Activated CD8-positive, alpha-beta memory T cell treated with anti-CD3 and anti-CD28 coated beads, Interleukin-2, amount 50 U/mL, for 1 hour (primary cell): Measurements from ENCODE around the gene SAE1.
A peak's percentile ranks its signal among the peaks of the same experiment; 100 is the strongest.

Experiments
- DNase-seq: peaks from one replicate; pipeline ENCODE4 v3.0.0-alpha.2; 2020; ENCODE audit errors: extremely low read depth

The SAE1 gene

DNA sequence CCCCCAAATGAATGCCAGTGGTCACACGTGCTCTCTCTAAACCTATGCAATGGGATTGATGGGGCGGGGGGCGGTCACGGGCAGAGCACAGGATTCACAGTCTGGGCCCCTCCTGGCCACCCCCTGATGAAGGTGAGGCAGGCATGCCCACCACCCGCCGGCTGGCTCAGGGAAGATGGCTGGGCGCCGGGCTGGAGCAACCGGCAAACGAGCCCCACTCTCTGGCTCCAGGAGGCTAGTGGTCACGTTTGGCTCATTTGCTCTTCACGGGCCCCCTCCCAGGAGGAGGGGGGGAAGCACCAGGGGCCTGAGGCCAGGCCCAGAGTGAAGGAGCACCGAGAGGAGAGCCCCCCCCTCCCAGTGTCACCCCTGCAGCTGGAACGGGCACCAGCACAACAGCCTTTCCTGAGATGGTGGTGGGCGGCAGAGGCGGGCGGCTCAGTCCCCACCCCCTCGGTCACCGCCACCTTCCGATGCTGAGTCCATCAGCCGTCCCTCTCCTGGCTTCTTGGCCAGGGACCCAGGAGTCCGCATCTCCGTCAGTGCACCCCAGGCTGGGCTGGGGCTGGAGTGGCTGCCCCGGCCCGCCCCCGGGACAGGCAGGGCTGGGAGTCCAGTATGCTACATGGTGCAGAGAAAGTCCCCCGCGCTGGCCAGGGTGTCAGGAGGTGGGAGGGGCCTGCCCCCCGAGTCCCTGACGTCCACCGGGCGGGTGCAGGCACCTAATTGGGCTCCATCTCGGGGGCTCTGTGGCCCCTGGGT lies 90.6 kb downstream of the SAE1 start:
- no peak for DNase-seq

GRCh38 chr19:47221890-47222289 lies 91.3 kb downstream of the SAE1 start:
- DNase-seq = no peak

- peak; percentile 63 for DNase-seq
Measured at GRCh38 chr19:47225746-47226425, 95.3 kb downstream of the SAE1 start.

DNA sequence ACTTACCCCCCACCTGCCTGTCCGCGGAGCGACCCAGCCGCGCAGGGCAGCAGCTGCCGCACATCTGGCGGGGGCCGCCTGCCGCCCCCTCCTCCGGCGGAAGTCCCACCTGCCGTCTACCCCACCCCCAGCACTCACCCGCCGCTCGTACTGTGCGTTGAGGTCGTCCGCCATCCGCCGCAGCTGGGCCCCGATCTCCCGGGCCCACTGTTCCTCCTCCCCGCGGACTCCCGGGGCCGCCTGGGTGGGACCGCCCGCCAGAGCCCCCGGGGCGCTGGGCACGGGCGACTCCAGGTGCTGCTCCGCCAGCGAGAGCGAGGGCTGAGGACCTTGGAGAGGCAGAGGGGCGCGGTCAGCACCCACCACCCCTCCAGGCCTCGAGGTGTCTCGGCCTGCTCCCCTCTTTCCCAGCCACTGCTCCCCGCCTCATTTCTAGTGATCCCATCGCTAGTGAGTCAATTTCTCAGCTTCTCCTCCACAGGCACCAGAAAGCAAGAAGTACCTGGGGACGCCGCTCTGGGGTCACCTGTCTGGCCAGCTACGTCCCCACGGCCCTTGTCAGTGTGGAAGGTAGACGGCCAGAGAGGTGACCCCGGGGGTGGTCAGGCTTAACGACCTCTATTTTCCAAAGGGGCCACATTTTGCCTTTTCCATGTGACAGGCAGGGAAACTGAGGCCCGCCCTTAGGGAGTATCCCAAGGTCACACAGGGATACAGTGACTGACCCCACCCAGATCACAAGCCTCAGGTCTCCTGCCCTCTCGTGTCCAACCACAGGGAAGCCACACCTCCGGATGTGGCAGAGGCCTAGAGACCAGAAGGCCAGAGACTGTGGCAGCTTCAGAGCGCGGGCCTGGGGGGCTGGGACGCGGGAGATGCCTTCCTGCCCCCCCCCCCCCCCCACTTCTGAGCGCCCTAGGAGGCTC lies 96.1 kb downstream of the SAE1 start:
- no peak for DNase-seq

DNA sequence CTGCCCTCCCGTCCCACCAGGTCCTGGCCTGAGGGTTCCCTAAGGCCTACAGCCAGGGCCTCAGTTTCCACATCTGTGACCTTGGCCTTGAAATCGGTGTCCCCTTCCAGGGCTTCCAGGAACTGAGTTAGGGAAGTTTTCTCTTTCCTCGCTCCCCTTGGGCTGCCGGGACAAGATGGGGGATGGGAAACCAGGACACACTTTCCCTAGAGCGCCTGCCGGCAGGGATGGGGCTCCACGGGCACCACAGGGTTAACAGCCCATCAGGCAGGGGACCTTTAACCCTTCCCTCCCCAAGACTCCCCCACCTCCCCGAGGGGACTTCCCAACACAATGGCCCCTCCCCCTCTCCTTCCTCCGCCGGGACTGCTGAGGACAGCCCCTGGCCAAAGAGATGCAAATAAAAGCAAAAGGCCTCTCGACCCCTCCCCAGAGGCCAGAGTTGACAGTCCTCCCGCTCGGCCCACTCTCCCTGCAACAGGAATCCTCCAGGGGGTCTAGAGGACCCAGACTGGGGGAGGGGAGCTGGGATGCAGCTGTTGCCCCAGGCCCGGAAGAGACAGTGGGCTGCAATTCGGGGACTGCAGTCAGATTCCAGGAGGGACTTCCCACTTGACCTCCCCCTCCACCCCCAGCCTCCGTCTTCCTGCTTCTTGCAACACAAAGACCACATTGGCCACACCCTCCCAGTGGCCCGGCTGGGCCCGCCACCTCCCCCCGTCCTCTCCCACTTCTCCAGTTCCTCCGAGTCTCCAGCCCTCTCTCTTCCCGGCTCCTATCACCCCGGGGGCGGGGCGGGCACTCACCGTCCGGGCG lies 96.9 kb downstream of the SAE1 start:
- DNase-seq = no peak

GRCh38 chr19:47228168-47228936 lies 97.7 kb downstream of the SAE1 start:
- DNase-seq = no peak

DNA sequence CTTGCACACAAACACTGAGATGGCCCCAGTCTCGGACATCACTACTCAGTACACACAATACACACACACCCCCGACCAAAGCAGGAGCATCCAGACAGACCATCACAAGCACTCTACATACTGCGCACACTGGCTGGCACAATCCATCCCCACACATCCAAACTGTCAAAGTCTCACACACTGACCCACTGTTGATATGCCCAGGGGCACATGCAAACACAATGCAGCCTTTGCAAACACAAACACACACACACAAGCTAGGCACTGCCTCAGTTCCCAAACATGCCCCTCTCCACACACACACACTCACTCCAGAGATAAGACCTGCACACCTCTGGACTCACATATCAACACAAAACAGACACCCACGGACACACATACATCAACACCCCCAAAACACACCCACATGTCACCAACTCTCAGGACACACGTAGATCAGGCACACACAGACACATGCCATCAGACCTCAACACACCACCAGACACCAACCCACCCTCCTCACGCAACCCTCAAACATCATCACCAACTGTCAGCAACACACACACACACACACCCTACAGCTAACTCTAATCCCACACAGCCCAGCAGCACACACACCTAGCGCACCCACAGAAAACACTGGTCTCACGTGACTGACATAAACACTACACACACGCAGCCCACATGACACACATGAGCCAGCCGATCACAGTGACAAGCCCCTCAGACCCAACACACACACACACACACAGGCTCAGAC lies 98.5 kb downstream of the SAE1 start:
- DNase-seq = no peak

GRCh38 chr19:47229676-47230053 lies 99.0 kb downstream of the SAE1 start:
- DNase-seq = no peak

GRCh38 chr19:47230054-47230920 lies 99.7 kb downstream of the SAE1 start:
- DNase-seq = no peak

DNA sequence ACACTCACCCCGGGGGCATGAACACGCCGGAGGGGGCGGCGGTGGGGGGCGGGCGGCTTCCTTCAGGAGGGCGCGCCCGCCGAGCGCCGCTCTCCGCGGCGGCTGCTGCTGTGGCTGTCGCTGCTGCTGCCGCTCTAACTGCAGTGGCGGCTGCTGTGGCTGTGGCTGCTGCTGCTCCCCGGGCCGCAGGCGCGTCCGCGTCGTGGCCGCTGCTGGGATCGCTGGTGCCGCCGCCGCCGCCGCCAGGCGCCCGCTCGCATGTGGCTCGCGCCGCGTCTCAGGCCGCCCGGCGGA lies 100.2 kb downstream of the SAE1 start, which contains the start of gene BBC3:
BBC3 (minus strand) TSS at position 279 of the 294 bp plus-strand sequence. CDS start 2,768 bp downstream, outside the sequence.
- no peak for DNase-seq

DNA sequence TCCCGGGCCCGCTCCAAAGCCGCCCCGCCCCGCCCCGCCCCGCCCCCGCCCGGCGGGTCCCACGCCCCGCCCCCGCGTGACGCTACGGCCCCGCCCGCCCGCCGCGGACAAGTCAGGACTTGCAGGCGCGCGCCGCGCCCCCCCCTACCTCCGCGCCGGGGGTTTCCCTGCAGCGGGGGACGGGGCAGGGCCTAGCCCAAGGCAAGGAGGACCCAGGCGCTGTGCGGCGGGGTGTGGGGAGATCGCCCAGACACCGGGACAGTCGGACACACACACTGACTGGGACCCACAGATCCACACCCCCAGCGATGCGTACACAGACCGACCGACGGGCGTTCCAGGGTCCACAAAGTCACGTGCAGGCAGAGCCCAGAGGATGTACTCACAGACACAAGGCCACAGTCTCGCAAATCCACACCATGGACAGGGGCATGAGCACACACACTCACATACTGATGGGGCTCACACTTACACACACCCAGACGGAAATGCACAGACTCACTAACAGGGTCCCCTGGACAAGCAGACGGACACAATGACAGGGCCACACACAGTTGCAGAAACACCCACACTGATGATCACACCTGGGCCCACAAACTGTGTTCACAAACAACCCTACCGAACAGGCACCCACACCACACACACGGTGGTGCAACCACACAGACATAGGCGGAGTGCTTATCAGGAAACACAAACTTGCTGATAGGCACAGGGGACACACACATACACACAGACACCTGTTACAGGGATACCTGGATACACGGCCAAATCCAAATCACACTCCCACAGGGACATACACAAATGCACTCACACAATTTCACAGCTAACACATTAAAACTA lies 100.8 kb downstream of the SAE1 start:
- peak; percentile 69 for DNase-seq

- DNase-seq = no peak
Measured at GRCh38 chr19:47232422-47233211, 102.0 kb downstream of the SAE1 start.

DNA sequence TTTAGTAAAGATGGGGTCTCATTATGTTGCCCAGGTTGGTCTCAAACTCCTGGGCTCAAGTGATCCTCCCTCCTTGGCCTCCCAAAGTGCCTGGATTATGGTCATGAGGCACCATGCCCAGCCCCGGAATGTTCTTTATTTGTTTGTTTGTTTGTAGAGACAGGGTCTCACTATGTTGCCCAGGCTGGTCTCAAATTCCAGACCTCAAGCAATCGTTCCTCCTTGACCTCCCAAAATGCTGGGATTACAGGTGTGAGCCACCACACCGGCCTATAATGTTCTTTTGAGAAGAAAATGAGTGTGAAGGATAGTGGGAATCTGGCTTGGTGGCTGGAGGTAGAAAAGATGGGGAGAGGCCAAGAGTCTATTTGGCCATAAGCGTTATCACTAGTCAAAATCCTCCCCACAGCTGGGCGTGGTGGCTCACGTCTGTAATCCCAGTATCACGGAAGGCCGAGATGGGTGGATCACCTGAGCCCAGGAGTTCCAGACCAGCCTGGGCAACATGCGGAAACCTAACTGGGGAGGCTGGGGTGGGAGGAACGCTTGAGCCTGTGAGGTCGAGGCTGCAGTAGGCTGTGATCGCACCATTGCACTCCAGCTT lies 105.5 kb downstream of the SAE1 start:
- DNase-seq = no peak

DNA sequence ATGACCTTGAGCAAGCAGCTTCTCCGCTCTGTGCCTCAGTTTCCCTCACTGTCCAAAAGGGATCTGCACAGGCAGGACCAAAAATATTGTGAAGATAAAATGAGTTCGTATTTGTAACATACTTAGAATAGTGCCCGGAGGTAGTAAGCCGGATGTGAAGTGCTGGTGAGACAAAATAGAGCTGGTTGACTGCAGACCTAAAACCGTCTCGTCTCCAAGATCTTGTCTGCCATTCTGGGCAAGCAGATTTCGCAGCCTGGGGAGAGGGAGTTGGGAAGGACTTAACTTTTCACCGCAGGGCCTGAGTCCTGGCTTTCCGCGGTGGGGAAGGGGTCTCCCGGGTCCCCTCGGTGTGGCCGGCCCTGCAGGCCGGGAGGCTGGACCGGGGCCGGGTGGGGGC lies 108.5 kb downstream of the SAE1 start:
- no peak for DNase-seq

DNA sequence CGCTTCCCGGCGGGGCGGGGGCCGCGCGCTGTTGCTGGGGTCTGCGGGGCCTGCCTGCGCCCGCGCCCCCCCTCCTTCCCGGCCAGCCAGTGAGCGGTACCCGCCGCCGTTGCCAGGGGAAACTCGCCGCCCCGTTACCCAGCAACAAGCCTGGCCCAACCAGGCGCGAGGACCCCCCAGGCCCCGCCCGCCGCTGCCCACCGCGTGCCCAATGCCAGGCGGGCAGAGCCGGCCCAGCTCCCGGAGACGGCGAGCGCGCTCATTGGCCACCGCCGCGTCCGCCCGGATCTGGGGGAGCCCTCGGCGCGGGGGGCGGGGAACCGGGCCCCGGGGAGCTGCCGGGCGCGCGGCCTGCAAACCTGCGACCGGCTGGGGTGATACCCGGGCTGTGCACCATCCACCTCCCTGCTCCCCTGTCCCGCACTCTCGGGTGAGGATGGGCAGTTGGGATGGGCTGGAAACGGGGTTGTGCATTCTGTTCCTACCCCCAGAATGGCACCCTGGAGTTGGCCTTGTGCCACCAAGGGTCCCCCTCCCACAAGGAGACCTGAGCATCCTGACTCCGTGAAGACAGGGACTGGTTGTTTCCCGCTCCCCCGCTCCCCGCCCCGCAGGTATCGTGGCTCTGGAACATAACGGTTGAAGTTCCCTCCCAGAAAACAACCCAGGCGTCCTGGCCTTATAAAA lies 109.1 kb downstream of the SAE1 start:
- DNase-seq = no peak

- DNase-seq = no peak
Measured at GRCh38 chr19:47240556-47240955, 109.9 kb downstream of the SAE1 start.
